ENCODE results near the gene WNK4.

The WNK4 gene

GRCh38 chr17:42844761-42845555 lies 64.5 kb downstream of the WNK4 start:
- no peaks in the 10 kb centered on the region for H3K4me1 ChIP-seq (ENCODE audit: insufficient read depth, low read length)

GRCh38 chr17:42845556-42845917 lies 65.1 kb downstream of the WNK4 start:
- Histone ChIP-seq H3K36me3 (ENCODE audit: insufficient read depth, low read length) (peaks cover 46% of the 10 kb centered on the region), H3K4me1 (ENCODE audit: insufficient read depth, low read length) (no peaks in the 10 kb centered on the region), H3K27me3 (ENCODE audit: insufficient read depth, low read length) (no peaks in the 10 kb centered on the region), H3K4me3 (ENCODE audit: low read length) (no peak overlapping the region), H2AFZ (ENCODE audit: low read depth, low read length) (no peak overlapping the region), H3K9me3 (ENCODE audit: low read length) (no peaks in the 10 kb centered on the region)

More at GRCh38 chr17:42844761-42845555, 64.5 kb downstream of the WNK4 start:
- peaks cover 48% of the 10 kb centered on the region for H3K36me3 ChIP-seq (ENCODE audit: insufficient read depth, low read length)
- H2AFZ ChIP-seq (ENCODE audit: low read depth, low read length): no peak overlapping the region
- H3K4me3 ChIP-seq (ENCODE audit: low read length): no peak overlapping the region
- no peaks in the 10 kb centered on the region for H3K27me3 ChIP-seq (ENCODE audit: insufficient read depth, low read length)
- H3K9me3 ChIP-seq (ENCODE audit: low read length): no peaks in the 10 kb centered on the region

DNA sequence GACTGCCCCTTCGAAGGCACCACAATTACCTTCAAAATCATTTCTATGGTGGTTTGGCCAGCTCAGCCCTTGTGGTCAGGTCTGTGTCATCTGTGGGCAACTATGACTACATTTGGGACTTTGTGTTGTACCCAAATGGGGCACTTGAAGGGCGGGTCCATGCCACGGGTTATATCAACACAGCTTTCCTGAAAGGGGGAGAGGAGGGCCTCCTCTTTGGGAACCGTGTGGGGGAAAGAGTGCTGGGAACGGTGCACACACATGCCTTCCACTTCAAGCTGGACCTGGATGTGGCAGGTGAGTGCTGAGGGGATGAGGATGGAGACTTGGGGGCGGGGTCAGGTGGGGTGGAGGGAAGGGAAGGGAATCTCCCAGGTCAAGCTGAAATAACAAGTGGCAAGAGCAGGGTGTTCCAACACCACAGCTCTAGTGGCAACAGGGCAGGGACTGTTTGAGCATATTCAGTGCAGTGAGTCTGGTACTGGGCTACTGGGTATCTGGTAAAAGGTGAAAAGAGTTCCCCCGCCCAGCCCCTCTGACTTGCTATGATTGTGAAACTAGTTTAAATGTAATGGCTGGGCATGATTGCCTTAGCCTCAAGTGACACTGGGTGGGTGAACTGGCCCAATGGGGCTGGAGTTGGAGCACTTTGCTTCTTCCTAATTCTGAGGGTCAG lies 65.6 kb downstream of the WNK4 start:
- H3K36me3 ChIP-seq (ENCODE audit: insufficient read depth, low read length): peaks cover 43% of the 10 kb centered on the region
- H3K4me3 ChIP-seq (ENCODE audit: low read length): no peak overlapping the region
- no peaks in the 10 kb centered on the region for H3K27me3 ChIP-seq (ENCODE audit: insufficient read depth, low read length)
- H2AFZ ChIP-seq (ENCODE audit: low read depth, low read length): no peak overlapping the region
- H3K4me1 ChIP-seq (ENCODE audit: insufficient read depth, low read length): no peaks in the 10 kb centered on the region
- no peaks in the 10 kb centered on the region for H3K9me3 ChIP-seq (ENCODE audit: low read length)

Measured in neuron (in vitro differentiated cells).